Loucy (cell line): ENCODE measurements around the gene DNAH8.
A peak's percentile ranks its signal among the peaks of the same experiment; 100 is the strongest.

Experiments used
- H2AFZ ChIP-seq: fragments of 200-600 bp; sonication (generic); 2 replicates; pipeline ENCODE4 v1.6.0; 2016; ENCODE audit warnings: antibody characterized with exemption, mild to moderate bottlenecking, low read length, moderate library complexity
- H3F3A ChIP-seq: fragments of 200-600 bp; 2 replicates; pipeline ENCODE4 v1.6.0; 2016; ENCODE audit warnings: antibody characterized with exemption, low read depth, mild to moderate bottlenecking
- H3K27me3 ChIP-seq: fragments of 200-600 bp; sonication (generic); 2 replicates; pipeline ENCODE4 v1.6.1; 2014; ENCODE audit warnings: low read length, mild to moderate bottlenecking; ENCODE audit not compliant: insufficient read depth, poor library complexity, severe bottlenecking
- H3K36me3 ChIP-seq: fragments of 200-600 bp; sonication (generic); 2 replicates; pipeline ENCODE4 v1.6.1; 2016; ENCODE audit warnings: low read length; ENCODE audit not compliant: insufficient read depth
- H3K4me1 ChIP-seq: fragments of 200-600 bp; sonication (generic); 2 replicates; pipeline ENCODE4 v1.5.1; 2014; ENCODE audit warnings: low read length, mild to moderate bottlenecking; ENCODE audit not compliant: insufficient read depth, poor library complexity, severe bottlenecking
- H3K4me2 ChIP-seq: fragments of 200-600 bp; sonication (generic); 2 replicates; pipeline ENCODE4 v1.6.0; 2014; ENCODE audit warnings: antibody characterized with exemption, low read length, low read depth, mild to moderate bottlenecking; ENCODE audit not compliant: poor library complexity, severe bottlenecking
- H3K4me3 ChIP-seq: fragments of 200-600 bp; sonication (generic); 2 replicates; pipeline ENCODE4 v1.5.1; 2014; ENCODE audit warnings: low read length, mild to moderate bottlenecking, mixed read lengths; ENCODE audit not compliant: poor library complexity, severe bottlenecking
- H3K79me2 ChIP-seq: fragments of 200-600 bp; sonication (generic); 2 replicates; pipeline ENCODE4 v1.6.1; 2014; ENCODE audit warnings: low read length; ENCODE audit not compliant: insufficient read depth
- H3K9ac ChIP-seq: fragments of 200-600 bp; sonication (generic); 2 replicates; pipeline ENCODE4 v1.6.0; 2014; ENCODE audit warnings: mild to moderate bottlenecking, low read depth, low read length, moderate library complexity; ENCODE audit not compliant: poor library complexity, severe bottlenecking
- H3K9me2 ChIP-seq: fragments of 200-600 bp; sonication (generic); replicated peaks from 2 replicates; pipeline ENCODE4 v1.6.1; 2016; ENCODE audit warnings: low read depth, low read length, mixed read lengths
- H3K9me3 ChIP-seq: fragments of 200-600 bp; sonication (generic); 2 replicates; pipeline ENCODE4 v1.6.1; 2014; ENCODE audit warnings: mild to moderate bottlenecking, antibody characterized with exemption, low read length, low read depth; ENCODE audit not compliant: insufficient read depth
- H4K20me1 ChIP-seq: fragments of 200-600 bp; sonication (generic); 2 replicates; pipeline ENCODE4 v1.6.0; 2014; ENCODE audit warnings: antibody characterized with exemption, low read length, mild to moderate bottlenecking; ENCODE audit not compliant: insufficient read depth, poor library complexity, severe bottlenecking
- CTCF ChIP-seq: fragments of 200-600 bp; sonication (generic); conservative IDR thresholded peaks from 2 replicates; pipeline ENCODE4 v1.5.1; 2014; ENCODE audit warnings: mild to moderate bottlenecking, antibody characterized with exemption, low read length
- EZH2phosphoT487 ChIP-seq: fragments of 200-600 bp; IDR thresholded peaks from 2 replicates; pipeline ENCODE4 v1.6.1; 2018; ENCODE audit warnings: antibody characterized with exemption, mild to moderate bottlenecking, moderate library complexity, borderline replicate concordance

DNAH8 gene

DNA sequence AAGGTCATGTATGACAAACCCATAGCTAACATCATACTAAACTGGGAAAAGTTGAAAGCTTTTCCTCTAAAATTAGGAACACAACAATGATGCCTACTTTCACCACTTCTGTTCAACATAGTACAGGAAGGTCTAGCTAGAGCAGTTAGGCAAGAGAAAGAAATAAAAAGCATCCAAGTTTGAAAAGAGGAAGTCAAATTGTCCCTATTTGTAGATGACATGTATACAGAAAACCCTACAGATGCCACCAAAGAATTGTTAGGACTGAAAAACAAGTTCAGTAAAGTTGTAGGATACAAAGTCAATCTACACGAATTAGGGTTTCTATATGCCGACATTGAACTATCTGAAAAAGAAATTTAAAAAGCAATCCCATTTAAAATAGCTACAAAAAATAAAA lies 244.0 kb downstream of the DNAH8 start:
- Histone ChIP-seq H2AFZ (no peak overlapping the region; the same call in 1 of the 2 replicates), H3K4me2 (no peak overlapping the region), H3K79me2 (no peaks in the 10 kb centered on the region), H3F3A (no peaks in the 10 kb centered on the region), H3K9ac (no peak overlapping the region), H3K36me3 (no peaks in the 10 kb centered on the region), H4K20me1 (no peaks in the 10 kb centered on the region), H3K9me2 (no peaks in the 10 kb centered on the region), H3K4me1 (no peaks in the 10 kb centered on the region), H3K4me3 (no peak overlapping the region), H3K9me3 (peaks cover 3% of the 10 kb centered on the region; the same call in 1 of the 2 replicates), H3K27me3 (no peaks in the 10 kb centered on the region)
- TF ChIP-seq EZH2phosphoT487 (no peak), CTCF (no peak)

- Histone ChIP-seq H3F3A (no peaks in the 10 kb centered on the region), H3K4me3 (no peak overlapping the region), H3K4me1 (peaks cover 19% of the 10 kb centered on the region), H3K79me2 (no peaks in the 10 kb centered on the region), H4K20me1 (no peaks in the 10 kb centered on the region), H3K9ac (no peak overlapping the region), H3K27me3 (no peaks in the 10 kb centered on the region), H3K9me3 (no peaks in the 10 kb centered on the region), H3K4me2 (no peak overlapping the region), H3K36me3 (no peaks in the 10 kb centered on the region), H2AFZ (no peak overlapping the region), H3K9me2 (no peaks in the 10 kb centered on the region)
- TF ChIP-seq EZH2phosphoT487: no peak
- TF ChIP-seq CTCF: no peak
Observed at GRCh38 chr6:38968702-38969149, 253.6 kb downstream of the DNAH8 start.

- H3K4me2 ChIP-seq: no peak overlapping the region
- H4K20me1 ChIP-seq: no peaks in the 10 kb centered on the region
- no peak overlapping the region for H2AFZ ChIP-seq
- H3K4me1 ChIP-seq: no peaks in the 10 kb centered on the region
- H3K36me3 ChIP-seq: no peaks in the 10 kb centered on the region
- no peaks in the 10 kb centered on the region for H3K9me2 ChIP-seq
- no peaks in the 10 kb centered on the region for H3K27me3 ChIP-seq
- H3K79me2 ChIP-seq: no peaks in the 10 kb centered on the region
- H3F3A ChIP-seq: no peaks in the 10 kb centered on the region
- H3K4me3 ChIP-seq: no peak overlapping the region
- no peak overlapping the region for H3K9ac ChIP-seq
- TF ChIP-seq CTCF (peak; percentile 95), EZH2phosphoT487 (no peak)
- no peaks in the 10 kb centered on the region for H3K9me3 ChIP-seq
Observed at GRCh38 chr6:38973178-38974057, 258.3 kb downstream of the DNAH8 start.
